Posterior vena cava (tissue), 2 donors: ENCODE data around the gene CEACAM19. TPM values are rescaled to one million over a fixed set of nuclear protein-coding genes. Genes with fewer than 3 reads are reported as not detected.
"Not testable (repeated sequence)": the region's sequence is repeated elsewhere in the genome, so short reads cannot be mapped to it uniquely, and the experiment has no call there.

Experiments used
- DNase-seq: peaks from one replicate; pipeline ENCODE4 v3.0.0-alpha.2; 2020; ENCODE audit warnings: low spot score
- intact Hi-C, 2 donors: fragments of 100-400 bp; cut with DNase I; formaldehyde crosslinking; loops; one replicate each; pipeline versions ENCODE4 v1.14.1 to v1.14.2; 2022 to 2023
- total RNA-seq, 2 donors: library from RNA; stranded (reverse); fragmentation: NEBNext Ultra II Directional; extraction: Animal tissue kit (Norgen Biotek cat#: 25700); gene quantifications; one replicate each; pipeline ENCODE4 v1.2.1, GENCODE V29; 2021
- donor health status: DM: yes; HTN: yes; CAD: no.
- donor health status: DM: yes; HTN: yes; CAD: no.

The CEACAM19 gene
- total RNA-seq, 2 donors from 2014 or later, result 4.1 to 7.8 TPM

- no peak for DNase-seq
- intact Hi-C loops, result loop anchor here in 1 of 2 donors (5.0 kb wide), 1 partner anchor 93 kb away; no protein-coding TSS in a partner anchor
Observed at GRCh38 chr19:44664976-44665375, 6.3 kb upstream of the CEACAM19 start.

- DNase-seq, result no peak
- intact Hi-C loops, result no loop called here
Observed at GRCh38 chr19:44666852-44667556, 4.3 kb upstream of the CEACAM19 start.

- DNase-seq, result no peak
- intact Hi-C loops, result no loop called here
Observed at GRCh38 chr19:44668985-44669764, 2.1 kb upstream of the CEACAM19 start.

- intact Hi-C loops, DNase-seq: not testable (repeated sequence)
Observed at GRCh38 chr19:44670027-44670426, 1.3 kb upstream of the CEACAM19 start.

GRCh38 chr19:44672226-44672625 is 944 bp downstream of the CEACAM19 start:
- intact Hi-C loops, result no loop called here
- no peak for DNase-seq

GRCh38 chr19:44673510-44673909 is 2.2 kb downstream of the CEACAM19 start:
- intact Hi-C loops, result no loop called here
- DNase-seq, result no peak

- intact Hi-C loops, result no loop called here
- no peak for DNase-seq
Observed at GRCh38 chr19:44675521-44675920, 4.2 kb downstream of the CEACAM19 start.

GRCh38 chr19:44677019-44677811 is 5.9 kb downstream of the CEACAM19 start:
- intact Hi-C loops, result no loop called here
- DNase-seq, result no peak

GRCh38 chr19:44680536-44680935 is 9.3 kb downstream of the CEACAM19 start:
- intact Hi-C loops, result no loop called here
- no peak for DNase-seq

GRCh38 chr19:44681992-44682790 is 10.9 kb downstream of the CEACAM19 start:
- intact Hi-C loops, result no loop called here
- no peak for DNase-seq

GRCh38 chr19:44682807-44683206 is 11.5 kb downstream of the CEACAM19 start:
- intact Hi-C loops, result no loop called here

GRCh38 chr19:44683434-44684210 is 12.3 kb downstream of the CEACAM19 start:
- DNase-seq, result no peak
- intact Hi-C loops, result no loop called here

More at GRCh38 chr19:44682807-44683206, 11.5 kb downstream of the CEACAM19 start:
- no peak for DNase-seq

GRCh38 chr19:44684396-44684795 is 13.1 kb downstream of the CEACAM19 start:
- intact Hi-C loops, result not testable (repeated sequence)

GRCh38 chr19:44684892-44685863 is 13.9 kb downstream of the CEACAM19 start:
- DNase-seq, result no peak
- intact Hi-C loops, result no loop called here

More at GRCh38 chr19:44684396-44684795, 13.1 kb downstream of the CEACAM19 start:
- DNase-seq, result not testable (repeated sequence)

- no peak for DNase-seq
- intact Hi-C loops, result no loop called here
Observed at GRCh38 chr19:44685877-44686276, 14.6 kb downstream of the CEACAM19 start.

GRCh38 chr19:44686896-44687295 is 15.6 kb downstream of the CEACAM19 start:
- DNase-seq, result no peak
- intact Hi-C loops, result no loop called here

- intact Hi-C loops, result no loop called here
- DNase-seq, result no peak
Observed at GRCh38 chr19:44687888-44688287, 16.6 kb downstream of the CEACAM19 start.
